Anterior cingulate cortex (tissue), 58 donors: ENCODE data around the gene ABCF3.

Experiments
- DNase-seq, 58 donors: peaks; one replicate each; lab custom pipeline; 2025; lab: John Stamatoyannopoulos, UW

Gene ABCF3

DNA sequence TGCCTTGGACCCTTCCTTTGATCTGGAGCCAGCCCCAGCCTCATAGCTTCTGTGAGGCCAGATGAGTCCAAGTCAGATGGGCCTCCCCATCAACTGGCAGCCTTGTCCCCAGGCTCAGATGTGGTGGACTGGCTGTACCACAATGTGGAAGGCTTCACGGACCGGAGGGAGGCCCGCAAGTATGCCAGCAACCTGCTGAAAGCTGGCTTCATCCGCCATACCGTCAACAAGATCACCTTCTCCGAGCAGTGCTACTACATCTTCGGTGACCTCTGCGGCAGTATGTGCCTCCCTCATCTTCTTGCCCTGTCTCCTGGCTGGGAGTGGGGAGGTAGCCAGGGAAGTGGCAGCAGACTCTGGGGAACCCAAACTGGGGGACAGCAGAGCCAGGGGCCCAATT is 18.2 kb upstream of the ABCF3 start:
- DNase-seq, result no peak

DNA sequence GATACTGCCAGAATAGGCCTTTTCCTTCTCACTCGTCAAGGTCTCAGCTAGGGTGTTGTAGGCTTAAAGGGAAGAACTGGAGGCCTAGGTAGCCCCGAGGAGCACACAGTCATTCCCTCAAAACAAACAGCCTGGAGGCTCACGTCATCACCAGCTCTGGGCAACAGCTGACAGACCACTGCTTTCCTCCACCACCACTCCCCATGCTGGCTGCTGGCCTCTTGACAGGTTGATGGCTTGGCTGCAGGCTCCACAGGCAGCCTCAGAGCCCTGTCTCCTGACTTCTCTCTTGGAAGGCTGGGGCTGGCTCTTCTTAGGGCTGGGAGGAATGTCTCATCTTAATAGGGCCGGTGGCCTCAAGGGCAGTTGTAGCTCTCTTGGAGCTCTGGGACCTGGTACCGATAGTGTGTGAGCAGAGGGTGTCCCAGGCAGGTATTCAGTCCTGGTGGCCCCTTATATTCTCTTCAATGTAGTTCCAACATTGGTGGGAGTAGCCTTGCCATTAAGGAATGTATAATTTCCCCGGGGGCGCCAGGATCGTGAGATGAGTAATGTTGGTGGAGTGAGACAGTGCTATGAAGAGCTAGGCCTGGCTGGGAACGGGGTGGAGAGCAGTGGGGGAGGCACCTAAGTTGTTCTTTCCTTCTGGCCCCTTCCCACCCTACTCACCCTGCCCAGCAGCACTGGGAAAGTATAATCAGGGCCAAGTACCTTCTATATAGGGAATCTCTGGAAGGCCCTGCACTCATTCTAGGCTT is 17.5 kb upstream of the ABCF3 start:
- no peak for DNase-seq

DNA sequence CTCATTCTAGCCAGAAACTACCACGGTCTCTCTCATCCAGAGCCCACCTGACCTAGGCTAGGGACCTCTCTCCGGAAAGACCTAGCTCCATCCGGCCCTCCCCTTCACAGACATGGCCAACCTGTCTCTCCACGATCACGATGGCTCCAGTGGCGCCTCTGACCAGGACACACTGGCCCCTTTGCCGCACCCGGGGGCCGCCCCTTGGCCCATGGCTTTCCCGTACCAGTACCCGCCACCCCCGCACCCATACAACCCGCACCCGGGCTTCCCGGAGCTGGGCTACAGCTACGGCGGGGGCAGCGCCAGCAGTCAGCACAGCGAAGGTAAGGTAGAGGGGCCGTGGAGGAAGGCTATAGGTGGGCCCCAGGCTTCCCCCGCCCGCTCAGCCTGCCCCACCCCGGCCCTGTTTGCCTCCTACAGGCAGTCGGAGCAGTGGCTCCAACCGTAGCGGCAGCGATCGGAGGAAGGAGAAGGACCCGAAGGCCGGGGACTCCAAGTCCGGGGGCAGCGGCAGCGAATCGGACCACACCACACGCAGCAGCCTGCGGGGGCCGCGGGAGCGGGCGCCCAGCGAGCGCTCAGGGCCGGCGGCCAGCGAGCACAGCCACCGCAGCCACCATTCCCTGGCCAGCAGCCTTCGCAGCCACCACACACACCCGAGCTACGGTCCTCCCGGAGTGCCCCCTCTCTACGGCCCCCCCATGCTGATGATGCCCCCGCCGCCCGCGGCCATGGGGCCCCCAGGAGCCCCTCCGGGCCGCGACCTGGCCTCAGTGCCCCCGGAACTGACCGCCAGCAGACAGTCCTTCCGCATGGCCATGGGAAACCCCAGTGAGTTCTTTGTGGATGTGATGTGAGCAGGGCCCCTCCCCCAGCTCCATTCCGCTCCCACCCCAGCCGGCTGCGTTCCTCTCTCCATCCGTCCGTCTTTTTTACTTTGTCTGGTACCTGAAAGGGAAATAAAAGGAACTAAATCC is 15.8 kb upstream of the ABCF3 start:
- DNase-seq, result no peak

DNA sequence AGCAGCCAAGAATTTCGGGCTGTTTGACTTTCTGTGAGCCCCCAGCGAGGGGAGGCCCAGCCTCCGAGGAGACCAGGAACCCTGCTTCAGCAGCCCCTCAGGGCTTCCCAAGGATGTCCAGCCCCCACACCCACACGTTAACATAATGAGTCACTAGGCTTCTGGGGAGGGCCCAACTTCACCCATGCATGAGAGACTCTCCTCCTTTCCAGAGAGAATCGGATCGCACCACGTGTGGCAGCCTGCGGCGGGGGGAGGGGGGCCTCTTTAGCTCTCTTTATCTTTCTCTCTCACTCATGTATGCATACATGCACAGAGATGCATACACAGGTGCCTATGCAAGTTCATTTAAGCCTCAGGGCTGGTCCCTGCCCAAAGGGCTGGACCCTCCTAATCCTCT is 14.4 kb upstream of the ABCF3 start:
- no peak for DNase-seq

DNA sequence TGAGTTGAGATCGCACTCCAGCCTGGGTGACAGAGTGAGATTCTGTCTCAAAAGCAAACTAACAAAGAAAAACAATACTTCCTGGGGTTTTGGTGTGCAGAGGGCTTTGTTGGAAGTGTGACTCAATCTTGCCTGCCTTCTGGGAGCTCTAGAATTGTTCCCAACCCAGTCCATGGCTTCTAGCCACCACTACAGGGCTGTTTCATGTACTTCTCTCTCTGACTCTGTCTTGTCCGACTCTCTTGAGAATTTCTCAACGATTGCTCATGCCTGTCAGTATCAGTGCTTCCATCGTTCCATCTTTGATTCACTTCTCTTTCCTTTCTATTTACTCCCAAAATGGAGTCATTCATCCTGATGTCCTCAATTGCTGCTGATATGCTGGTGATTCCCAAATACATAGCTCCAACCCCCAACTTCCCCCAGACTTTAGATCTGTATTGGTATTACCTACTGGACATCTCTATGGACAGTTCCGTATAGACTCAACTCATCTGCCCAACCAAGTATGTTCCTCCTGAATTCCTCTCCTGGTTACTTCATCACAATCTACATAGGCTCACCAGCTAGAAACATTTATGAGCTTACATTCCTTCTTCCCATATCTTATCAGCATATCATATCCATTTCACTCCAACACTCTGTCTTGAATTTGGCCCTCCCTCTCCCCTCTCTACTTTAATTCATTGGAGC is 13.2 kb upstream of the ABCF3 start:
- DNase-seq, result no peak

DNA sequence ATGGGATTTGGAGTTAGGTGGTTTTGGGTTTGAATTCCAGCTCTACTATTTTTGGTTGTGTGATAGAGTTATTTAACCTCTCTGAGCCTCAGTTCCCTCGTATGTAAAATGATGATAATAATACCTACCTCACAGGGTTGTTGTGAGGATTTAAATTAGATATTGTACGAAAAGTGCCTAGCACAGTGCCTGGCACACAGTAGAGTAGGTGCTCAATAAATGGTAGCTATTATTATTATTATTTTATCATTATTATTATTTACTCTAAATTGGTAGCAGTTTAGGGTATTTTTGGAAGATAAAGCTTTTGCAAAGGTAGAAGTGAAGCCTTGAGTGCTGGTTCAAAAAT is 12.7 kb upstream of the ABCF3 start:
- DNase-seq, result no peak

DNA sequence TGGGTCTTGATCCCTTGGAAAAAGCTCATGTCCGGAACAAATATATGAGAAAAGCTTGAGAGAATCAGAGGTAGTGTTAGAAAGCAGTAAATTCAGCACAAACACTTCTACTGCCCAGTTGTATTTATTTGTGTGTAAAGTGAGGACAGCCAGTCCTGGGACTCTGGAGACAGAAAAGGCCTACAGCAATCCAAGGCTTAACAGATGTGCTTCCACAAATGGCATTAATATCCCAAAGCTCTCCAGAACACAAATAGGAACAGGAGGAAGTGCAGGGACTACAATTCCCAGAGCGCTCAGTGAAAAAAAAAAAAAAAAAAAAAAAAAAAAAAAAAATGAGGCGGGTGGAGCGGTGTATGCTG is 11.7 kb upstream of the ABCF3 start:
- no peak for DNase-seq

DNA sequence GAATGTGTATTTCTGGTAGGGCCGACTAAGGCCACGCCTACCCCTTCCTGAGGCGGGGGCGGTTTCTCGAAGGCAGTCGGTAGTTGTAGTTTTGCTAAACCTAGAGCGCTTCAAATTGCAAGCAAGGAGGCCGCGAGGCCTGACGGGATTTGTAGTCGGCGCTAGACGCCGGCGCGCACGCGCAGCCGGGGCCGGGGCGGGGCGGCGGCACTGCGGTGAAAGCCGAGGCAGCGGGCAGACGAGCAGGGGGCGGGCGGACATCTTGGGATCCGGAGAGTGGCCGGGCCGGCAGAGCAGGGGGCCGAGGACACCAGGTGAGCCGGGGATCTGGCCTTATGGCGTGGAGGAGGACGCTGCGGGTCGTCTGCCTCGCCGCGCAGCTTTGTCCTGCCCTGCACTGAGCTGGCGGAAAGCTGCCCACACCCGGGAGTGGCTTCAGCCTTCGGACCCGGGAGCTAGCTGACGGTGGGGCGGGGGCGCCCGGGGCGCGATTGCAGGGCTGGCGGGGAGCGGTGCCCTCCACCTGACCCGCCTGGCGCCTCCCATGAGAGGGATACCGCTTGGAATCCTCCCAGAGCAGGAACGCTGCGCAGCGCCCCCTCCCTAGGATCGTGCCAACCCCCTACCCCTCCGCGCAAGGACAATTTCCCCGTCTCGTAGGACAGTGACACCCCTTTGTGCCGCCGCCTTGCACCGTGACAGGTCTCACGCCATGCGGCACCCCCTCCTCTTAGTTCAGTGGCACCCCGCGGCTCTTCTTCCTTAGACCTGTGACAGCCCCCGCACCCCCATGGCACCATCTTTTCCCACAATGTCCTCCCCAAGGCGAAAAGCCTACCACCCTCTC is 11.1 kb upstream of the ABCF3 start, which contains the start of gene AP2M1:
Gene AP2M1, plus strand, starts transcription at position 210 of the 847 bp plus-strand sequence. CDS start 2,139 bp downstream, outside the sequence.
- DNase-seq, result peak; percentile 80 to 99 (median 98)

DNA sequence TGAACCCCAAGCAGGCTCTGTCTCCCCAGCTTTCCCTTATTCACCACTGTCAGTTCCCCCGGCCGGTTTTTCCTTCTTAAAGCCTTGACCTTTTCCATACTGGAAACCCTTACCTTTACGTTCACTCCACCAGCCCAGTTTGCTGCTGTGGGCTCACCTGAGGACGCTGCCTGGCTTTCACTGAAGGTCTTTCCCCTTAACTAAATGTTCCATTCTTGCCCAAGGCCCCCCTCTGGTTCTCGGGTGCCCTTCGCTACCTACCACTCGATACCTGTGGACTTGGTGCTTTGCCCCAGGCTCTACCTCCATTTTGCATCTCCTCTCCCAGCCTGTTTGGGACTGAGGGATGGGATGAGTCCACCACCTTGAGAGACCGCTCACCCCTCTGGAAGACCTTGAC is 10.5 kb upstream of the ABCF3 start:
- no peak for DNase-seq

DNA sequence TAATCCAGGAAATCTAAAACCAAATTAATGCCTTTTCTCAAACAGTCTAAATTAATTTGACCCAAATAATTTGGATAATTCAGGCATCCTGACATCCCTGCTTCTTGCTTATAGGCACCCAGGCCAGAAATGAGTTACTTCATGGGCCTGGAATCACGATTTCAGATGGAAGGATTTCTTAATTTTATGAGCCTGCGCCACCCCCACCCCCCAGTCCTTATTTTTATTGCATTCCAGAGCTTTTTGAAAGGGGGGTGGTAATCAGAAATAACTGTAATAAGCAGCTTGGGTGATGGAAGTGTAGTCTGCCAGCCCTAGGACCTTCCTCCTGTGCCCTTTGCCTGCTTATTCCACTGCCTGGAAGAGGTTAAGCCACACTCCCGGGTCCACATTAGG is 10.0 kb upstream of the ABCF3 start:
- no peak for DNase-seq

DNA sequence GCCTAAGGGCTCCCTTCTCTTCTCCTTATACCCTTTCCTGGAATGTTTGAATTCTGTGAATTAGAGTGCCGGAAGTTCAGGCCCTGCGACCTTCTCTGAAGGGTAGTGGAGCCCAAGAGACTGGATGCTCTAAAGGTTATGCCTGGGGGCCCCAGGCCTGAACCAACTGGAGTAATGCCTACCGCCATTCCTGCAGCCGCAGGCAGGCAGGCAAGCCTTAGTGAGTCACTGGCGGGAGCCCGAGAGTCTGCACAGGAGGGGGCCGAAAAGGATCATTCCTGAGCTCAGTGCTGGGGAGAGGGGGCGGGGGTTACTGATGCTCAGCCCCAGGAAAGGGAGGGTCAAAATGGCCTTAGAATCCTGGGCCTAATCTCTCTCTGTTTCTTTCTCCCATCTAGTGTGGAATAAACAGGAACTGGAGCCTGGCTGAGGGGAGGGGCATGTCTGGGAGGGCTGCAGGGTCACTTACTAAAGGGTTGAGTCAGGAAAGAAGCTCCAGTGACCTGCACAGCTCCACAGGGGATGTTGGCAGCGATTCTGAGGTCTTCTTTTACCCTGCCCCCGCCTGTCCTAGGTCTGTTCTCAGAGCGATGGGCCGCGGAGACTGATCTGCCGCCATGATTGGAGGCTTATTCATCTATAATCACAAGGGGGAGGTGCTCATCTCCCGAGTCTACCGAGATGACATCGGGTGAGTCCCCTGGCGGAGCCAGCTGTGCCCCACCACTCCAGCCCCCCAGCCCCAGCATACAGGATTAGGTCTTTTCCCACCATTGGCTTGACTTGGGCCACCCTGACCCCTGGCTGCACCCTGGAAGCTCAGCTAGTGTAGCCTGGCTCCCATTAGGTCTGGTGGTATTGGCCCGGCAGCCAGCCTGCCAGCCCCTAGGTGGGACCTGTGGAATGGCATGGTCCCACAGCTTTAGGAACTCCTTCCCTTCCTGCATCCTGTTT is 9.3 kb upstream of the ABCF3 start:
- DNase-seq, result peak in 39 of 58 donors; percentile 3 to 65 (median 35)

DNA sequence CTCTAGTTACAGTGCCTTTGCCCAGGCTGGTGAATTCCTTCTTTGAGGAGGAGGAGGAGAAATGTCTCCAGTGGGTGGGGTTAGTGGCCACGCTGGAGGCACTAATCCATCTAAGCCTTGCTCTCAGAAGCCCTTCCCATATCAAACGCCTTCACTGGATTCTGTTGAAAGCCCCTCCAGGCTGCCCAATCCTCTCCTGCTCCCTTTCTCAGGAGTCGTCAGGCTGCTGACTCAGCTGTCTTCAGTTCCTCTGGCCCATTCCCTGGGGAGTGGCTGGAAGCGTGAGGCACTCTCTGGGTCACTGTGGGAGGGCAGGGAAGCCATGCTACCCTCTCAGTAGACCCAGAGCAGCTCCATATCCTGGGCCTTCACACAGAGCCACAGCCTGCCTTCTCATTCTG is 8.7 kb upstream of the ABCF3 start:
- no peak for DNase-seq

DNA sequence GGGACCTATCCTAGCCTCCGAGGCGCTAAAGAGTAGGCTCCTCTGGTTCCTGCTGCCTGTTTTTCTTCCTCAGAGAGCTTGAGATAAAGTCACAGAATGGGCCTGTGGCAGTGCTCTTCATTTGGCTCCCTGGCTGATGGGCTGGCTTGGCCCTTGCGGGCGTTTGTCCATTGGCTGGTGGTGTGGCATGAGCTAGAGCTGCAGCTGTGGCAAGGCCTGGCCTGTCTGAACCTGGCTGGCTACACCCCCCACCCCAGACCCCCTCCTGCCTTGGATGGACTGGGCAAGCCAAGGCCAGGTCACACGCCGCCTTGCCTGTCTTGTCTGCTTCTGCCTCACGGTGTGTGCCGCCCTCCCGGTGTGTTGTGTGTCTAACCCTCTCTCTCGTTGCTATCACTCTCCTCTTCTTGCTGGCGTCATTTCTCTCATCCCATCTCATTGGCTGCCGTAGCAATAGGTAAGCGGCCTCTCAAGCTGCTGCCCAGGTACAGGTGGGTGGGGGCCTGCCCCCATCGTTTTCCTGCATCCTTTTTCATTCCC is 8.2 kb upstream of the ABCF3 start:
- no peak for DNase-seq

DNA sequence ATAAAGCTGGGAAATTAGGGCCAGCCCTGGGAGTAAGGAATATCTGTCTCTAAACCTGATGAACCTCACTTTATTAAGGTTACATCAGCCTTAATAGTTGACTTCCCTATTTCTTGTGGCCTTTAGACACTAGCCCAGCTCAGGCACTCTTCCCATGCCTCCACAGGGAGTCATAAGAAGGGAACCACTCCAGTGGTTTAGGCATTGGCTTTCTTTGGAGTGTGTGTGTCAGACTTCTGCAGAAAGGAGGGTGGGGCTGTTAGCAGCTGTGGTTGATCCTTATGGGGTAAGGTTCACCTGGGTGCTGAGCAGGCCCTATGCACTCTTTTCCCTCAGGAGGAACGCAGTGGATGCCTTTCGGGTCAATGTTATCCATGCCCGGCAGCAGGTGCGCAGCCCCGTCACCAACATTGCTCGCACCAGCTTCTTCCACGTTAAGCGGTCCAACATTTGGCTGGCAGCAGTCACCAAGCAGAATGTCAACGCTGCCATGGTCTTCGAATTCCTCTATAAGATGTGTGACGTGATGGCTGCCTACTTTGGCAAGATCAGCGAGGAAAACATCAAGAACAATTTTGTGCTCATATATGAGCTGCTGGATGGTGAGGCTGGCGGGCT is 7.4 kb upstream of the ABCF3 start:
- no peak for DNase-seq

DNA sequence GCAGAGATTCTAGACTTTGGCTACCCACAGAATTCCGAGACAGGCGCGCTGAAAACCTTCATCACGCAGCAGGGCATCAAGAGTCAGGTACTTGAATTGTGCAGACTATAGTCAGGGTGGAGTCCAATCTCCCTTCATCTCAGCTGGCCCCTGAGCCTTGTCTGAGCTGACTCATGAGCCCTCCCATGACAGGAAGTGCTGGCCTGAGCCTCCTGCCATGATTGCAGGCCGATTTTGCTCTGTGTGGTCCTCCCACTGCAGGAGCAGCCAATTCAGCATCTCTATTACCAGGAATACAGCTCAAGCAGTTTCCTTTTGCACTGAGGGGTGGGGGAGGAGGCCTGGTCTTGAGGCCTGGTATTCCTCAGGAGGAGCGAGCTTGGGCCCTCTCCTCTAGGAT is 5.8 kb upstream of the ABCF3 start:
- DNase-seq, result no peak

DNA sequence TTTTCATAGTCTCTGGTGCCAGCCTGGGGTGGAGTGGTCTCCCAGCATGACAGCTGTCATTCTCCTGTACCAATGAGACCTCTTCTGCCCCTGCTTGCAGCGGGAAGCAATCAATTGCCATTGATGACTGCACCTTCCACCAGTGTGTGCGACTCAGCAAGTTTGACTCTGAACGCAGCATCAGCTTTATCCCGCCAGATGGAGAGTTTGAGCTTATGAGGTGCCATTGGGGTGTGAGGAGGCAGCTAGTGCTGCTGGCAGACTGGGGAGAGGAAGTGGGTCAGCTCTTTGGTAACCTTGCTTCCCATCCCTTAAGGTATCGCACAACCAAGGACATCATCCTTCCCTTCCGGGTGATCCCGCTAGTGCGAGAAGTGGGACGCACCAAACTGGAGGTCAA is 4.4 kb upstream of the ABCF3 start:
- DNase-seq, result no peak

DNA sequence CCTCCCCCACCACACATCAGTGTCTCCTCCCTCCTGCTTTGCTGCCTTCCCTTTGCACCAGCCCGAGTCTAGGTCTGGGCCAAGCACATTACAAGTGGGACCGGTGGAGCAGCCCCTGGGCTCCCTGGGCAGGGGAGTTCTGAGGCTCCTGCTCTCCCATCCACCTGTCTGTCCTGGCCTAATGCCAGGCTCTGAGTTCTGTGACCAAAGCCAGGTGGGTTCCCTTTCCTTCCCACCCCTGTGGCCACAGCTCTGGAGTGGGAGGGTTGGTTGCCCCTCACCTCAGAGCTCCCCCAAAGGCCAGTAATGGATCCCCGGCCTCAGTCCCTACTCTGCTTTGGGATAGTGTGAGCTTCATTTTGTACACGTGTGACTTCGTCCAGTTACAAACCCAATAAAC is 2.3 kb upstream of the ABCF3 start:
- DNase-seq, result no peak

DNA sequence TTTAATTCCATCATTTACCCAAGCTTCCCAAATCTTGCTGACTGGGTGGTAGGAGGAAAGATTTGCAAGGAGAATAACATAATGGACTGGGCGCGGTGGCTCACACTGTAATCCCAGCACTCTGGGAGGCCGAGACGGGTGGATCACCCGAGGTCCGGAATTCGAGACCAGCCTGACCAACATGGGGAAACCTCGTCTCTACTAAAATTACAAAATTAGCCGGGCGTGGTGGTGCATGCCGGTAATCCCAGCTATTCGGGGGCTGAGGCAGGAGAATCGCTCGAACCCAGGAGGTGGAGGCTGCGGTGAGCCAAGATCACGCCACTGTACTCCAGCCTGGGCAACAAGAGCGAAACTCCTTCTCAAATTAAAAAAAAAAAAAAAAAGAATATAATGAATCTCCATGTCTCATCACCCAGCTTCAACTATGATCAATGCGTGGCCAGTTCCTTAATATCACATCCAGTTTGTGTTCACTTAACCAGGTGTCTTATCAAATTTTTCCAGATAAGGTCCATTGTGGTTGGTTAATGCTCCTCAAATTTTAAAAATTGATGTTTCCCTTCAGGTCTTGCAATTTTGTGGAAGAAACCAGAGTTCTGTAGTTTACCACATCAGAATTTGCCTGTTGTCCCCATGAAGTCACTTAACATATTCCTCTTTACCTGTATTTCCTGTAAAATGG is 1.3 kb upstream of the ABCF3 start:
- DNase-seq, result no peak
